Measurements from ENCODE around the gene ZFYVE28.
A peak's percentile ranks its signal among the peaks of the same experiment; 100 is the strongest.

Gene ZFYVE28

GRCh38 chr4:2365054-2365912 is 53.2 kb downstream of the ZFYVE28 start:
- no peak for DNase-seq

DNA sequence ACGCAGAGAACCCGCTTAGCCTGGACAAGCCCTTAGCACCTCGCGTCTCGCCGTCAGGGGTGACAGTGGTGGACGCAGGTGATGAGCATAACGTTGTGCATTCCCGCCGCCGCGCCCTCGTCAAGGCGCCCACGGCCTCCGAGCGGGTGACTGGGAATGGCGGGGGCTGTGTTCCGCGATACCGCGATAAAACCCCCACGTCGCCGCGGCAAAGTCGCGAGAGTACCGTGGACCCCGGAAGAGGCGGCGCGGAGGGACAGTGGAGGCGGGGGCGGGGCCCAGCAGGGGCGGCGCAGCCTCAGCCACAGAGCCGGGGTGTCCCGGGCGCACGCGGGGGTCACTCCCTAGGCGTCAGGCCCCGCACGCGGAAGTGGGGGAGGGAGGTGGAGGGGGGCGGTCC is 53.8 kb downstream of the ZFYVE28 start:
- DNase-seq: peak; percentile 18 to 21

DNA sequence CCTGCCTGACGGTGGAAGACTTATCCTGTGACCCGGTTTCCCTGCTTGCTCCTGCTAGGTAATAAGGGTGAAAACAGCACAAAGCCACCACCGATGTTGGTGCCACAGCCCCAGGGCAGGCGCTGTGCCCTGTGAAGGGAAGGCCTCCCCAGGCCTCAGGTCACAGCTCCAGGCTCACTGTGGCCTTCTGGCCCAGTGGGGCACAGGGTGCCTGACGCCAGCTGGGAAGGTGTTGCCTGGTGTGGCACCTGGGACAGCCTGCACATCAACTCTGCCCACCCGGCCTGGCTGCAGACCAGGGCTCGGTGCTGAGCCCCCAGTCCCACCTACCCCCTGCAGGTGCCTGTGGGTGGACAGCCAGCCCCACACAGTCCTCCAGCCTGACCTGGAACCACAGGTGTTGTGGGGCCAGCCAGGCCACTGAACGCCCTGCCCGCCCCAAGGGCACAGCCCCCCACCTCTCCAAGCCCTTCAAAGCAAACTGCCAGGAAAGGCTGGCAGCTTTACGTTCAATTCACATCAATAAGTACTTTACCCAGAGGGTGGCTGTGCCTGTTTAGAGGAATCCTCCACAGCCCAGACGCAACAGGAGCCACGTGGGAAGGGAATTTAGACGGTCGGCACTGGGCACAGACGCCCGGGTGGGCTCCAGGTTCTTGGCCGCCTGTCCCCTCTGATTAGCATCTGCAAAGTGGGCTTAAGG is 54.3 kb downstream of the ZFYVE28 start:
- DNase-seq: no peak

GRCh38 chr4:2363056-2363721 is 55.3 kb downstream of the ZFYVE28 start:
- peak in 1 of 2 donors; percentile 19 for DNase-seq

GRCh38 chr4:2362266-2363055 is 56.0 kb downstream of the ZFYVE28 start:
- no peak for DNase-seq

- no peak for DNase-seq
These were observed 56.8 kb downstream of the ZFYVE28 start for GRCh38 chr4:2361366-2362265.

GRCh38 chr4:2360396-2360730 is 58.1 kb downstream of the ZFYVE28 start:
- no peak for DNase-seq

- no peak for DNase-seq
These were observed 58.7 kb downstream of the ZFYVE28 start for GRCh38 chr4:2359591-2360395.

GRCh38 chr4:2357821-2358745 is 60.4 kb downstream of the ZFYVE28 start:
- no peak for DNase-seq

GRCh38 chr4:2356123-2357069 is 62.0 kb downstream of the ZFYVE28 start:
- DNase-seq: no peak

GRCh38 chr4:2354760-2355159 is 63.7 kb downstream of the ZFYVE28 start:
- no peak for DNase-seq

DNA sequence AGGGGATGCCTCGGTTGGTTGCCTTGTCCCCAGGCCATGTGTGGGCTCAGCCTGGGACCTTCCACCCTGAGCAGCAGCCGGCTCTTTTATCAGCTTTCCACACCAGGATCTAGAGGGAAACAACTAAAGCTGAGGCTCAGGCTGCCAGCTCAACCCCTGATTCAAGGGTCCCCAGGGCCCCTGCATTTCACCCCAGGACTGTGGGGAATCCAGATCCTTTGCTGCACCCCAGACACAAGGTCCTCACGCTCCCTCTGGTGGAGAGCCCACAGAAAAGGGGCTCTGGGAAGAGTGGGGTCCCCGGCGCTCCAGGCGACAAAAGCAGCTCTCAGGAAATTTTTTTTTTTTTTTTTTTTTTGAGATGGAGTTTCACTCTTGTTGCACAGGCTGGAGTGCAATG is 64.3 kb downstream of the ZFYVE28 start:
- no peak for DNase-seq

DNA sequence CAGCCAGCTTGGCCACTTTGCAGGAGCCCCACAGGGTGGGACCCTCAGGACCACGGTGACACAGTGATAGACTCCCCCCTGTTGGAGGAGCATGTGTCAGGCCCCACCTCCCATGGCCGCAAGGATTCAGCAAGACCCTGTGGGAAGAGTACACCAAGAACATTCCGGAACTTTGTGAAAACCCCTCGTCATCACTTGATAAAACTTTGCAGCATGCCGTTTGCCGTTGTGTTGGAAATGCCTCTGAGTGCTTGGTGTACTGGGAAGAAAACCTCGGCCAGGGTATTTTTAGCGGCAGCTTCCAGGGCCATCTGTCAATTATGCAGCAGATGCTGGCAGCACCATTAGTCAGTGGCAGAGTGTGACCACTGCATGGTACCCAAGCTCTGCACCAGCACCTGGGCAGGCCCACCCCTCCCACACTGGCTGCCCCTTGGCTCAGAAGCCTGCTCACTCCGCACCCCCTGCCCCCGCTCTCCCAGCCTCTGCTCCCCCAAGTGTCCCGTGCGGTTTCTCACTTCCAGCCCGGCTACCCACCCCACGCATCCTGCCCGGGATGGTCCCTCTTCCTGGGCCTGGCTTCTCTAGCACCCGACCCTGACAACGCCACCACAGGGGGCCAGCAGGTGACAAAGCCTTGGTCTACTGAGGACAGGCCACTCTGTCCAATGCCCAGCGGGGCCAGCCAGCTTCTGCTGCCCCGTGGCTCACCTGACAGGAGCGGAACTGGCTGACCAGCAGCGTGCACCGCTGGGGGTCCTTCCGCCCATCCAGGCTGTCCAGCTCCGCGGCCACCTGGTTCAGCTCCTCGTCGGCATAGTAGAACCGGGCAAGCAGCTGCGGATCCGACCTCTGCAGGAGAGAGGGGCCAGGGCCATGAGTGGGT is 65.0 kb downstream of the ZFYVE28 start:
- no peak for DNase-seq

- no peak for DNase-seq
These were observed 65.7 kb downstream of the ZFYVE28 start for GRCh38 chr4:2352729-2353221.

DNA sequence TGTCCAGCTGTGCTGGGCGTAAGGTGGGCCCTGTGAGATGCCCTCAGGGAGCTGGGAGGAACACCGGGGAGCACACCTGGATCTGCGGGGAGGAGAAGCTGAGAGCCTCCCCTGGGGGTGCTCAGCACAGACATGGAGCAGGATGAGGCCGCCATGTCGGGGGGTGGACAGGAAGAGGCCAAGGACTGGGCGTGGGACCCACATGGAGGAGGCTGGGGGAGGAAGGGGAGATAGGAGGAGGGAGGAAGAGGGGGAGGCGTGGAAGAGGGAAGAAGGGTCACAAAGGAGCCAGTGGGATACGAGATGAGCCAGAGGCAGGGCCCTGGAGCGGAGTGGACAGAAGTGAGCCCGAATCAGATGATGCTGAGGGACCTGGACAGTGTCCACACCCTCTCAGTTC is 66.3 kb downstream of the ZFYVE28 start:
- no peak for DNase-seq

DNA sequence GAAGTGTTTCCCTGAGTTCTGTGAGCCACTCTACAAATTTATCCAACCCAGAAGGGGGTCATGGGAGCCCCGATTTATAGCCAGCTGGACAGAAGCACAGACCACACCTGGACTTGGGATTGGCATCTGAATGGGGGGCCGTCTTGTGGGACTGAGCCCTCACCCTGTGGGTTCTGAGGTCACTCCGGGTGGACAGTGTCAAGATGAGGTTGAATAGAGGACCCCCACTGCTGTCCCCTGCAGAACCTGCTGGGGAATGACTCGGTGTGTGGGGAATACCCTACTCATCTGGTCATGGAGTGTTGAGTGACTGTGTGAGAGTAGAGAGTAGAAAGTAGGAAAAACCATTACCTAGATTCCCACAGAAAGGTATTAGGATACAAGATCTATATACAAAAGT is 67.5 kb downstream of the ZFYVE28 start:
- DNase-seq: no peak

GRCh38 chr4:2348786-2349185 is 69.7 kb downstream of the ZFYVE28 start:
- DNase-seq: no peak
